Measurements from ENCODE around the gene CD47. TPM values are rescaled to one million over a fixed set of nuclear protein-coding genes. Genes with fewer than 3 reads are reported as not detected.

The CD47 gene
- total RNA-seq, 1 donor from 2014 or later: 141 TPM

GRCh38 chr3:108021533-108021932 is 69.3 kb downstream of the CD47 start:
- no peak overlapping the region for H3K4me3 ChIP-seq (ENCODE audit: low read depth, low read length)
- TF ChIP-seq CTCF (conservative IDR thresholded peaks at IDR 0.05; ENCODE audit: low read depth, low read length): no peak
- DNase-seq (ENCODE audit: low read depth): no peak

GRCh38 chr3:108021131-108021530 is 69.7 kb downstream of the CD47 start:
- DNase-seq (ENCODE audit: low read depth): no peak
- no peak overlapping the region for H3K4me3 ChIP-seq (ENCODE audit: low read depth, low read length)
- no peak for TF ChIP-seq CTCF (conservative IDR thresholded peaks at IDR 0.05; ENCODE audit: low read depth, low read length)

- TF ChIP-seq CTCF (conservative IDR thresholded peaks at IDR 0.05; ENCODE audit: low read depth, low read length): no peak
- no peak for DNase-seq (ENCODE audit: low read depth)
- H3K4me3 ChIP-seq (ENCODE audit: low read depth, low read length): no peak overlapping the region
Observed at GRCh38 chr3:108018552-108018951, 72.3 kb downstream of the CD47 start.

GRCh38 chr3:108017587-108017986 is 73.2 kb downstream of the CD47 start:
- TF ChIP-seq CTCF (conservative IDR thresholded peaks at IDR 0.05; ENCODE audit: low read depth, low read length): no peak
- H3K4me3 ChIP-seq (ENCODE audit: low read depth, low read length): no peak overlapping the region

GRCh38 chr3:108014943-108015342 is 75.9 kb downstream of the CD47 start:
- H3K4me3 ChIP-seq (ENCODE audit: low read depth, low read length): no peak overlapping the region
- no peak for DNase-seq (ENCODE audit: low read depth)

More at GRCh38 chr3:108017587-108017986, 73.2 kb downstream of the CD47 start:
- DNase-seq (ENCODE audit: low read depth): no peak

GRCh38 chr3:108013141-108014055 is 77.4 kb downstream of the CD47 start:
- TF ChIP-seq CTCF (conservative IDR thresholded peaks at IDR 0.05; ENCODE audit: low read depth, low read length): no peak
- DNase-seq (ENCODE audit: low read depth): no peak
- no peak overlapping the region for H3K4me3 ChIP-seq (ENCODE audit: low read depth, low read length)

More at GRCh38 chr3:108014943-108015342, 75.9 kb downstream of the CD47 start:
- TF ChIP-seq CTCF (conservative IDR thresholded peaks at IDR 0.05; ENCODE audit: low read depth, low read length): no peak

GRCh38 chr3:108012304-108012703 is 78.5 kb downstream of the CD47 start:
- no peak for DNase-seq (ENCODE audit: low read depth)
- TF ChIP-seq CTCF (conservative IDR thresholded peaks at IDR 0.05; ENCODE audit: low read depth, low read length): no peak
- no peak overlapping the region for H3K4me3 ChIP-seq (ENCODE audit: low read depth, low read length)
